ENCODE results near the gene TENT5D.
"Not testable (repeated sequence)": the region's sequence is repeated elsewhere in the genome, so short reads cannot be mapped to it uniquely, and the experiment has no call there.

TENT5D gene

GRCh38 chrX:80420147-80420546 lies at the start of gene TENT5D:
Gene TENT5D (plus strand): TSS chrX:80420447. CDS start chrX:80442540, 22,093 bp downstream.
- DNase-seq, result no peak

GRCh38 chrX:80385651-80386050 lies 34.6 kb upstream of the TENT5D start:
- DNase-seq, result not testable (repeated sequence)

- DNase-seq, result no peak
These were observed 32.0 kb upstream of the TENT5D start for GRCh38 chrX:80388206-80388605.

- DNase-seq, result no peak
These were observed 8.2 kb upstream of the TENT5D start for GRCh38 chrX:80412042-80412441.

GRCh38 chrX:80423000-80423399 lies 2.8 kb downstream of the TENT5D start:
- no peak for DNase-seq

- DNase-seq, result no peak
These were observed 3.5 kb downstream of the TENT5D start for GRCh38 chrX:80423744-80424143.

GRCh38 chrX:80430826-80431504 lies 10.7 kb downstream of the TENT5D start:
- DNase-seq, result no peak

- DNase-seq, result no peak
These were observed 11.2 kb downstream of the TENT5D start for GRCh38 chrX:80431505-80431832.

GRCh38 chrX:80432441-80432840 lies 12.2 kb downstream of the TENT5D start:
- no peak for DNase-seq

GRCh38 chrX:80432863-80433262 lies 12.6 kb downstream of the TENT5D start:
- DNase-seq, result peak; percentile 63 to 73

- not testable (repeated sequence) for DNase-seq
These were observed 47.9 kb downstream of the TENT5D start for GRCh38 chrX:80468166-80468565.

GRCh38 chrX:80471582-80471981 lies 51.3 kb downstream of the TENT5D start:
- DNase-seq, result no peak

- no peak for DNase-seq
These were observed 65.3 kb downstream of the TENT5D start for GRCh38 chrX:80485543-80485942.

GRCh38 chrX:80486299-80486698 lies 66.1 kb downstream of the TENT5D start:
- no peak for DNase-seq

GRCh38 chrX:80489166-80489565 lies 68.9 kb downstream of the TENT5D start:
- DNase-seq, result no peak

All from Kasumi-1 (cell line).